GM18507 (cell line): ENCODE data around the gene GBF1.
A peak's percentile ranks its signal among the peaks of the same experiment; 100 is the strongest.

Source experiments
- DNase-seq: peaks from one replicate; pipeline ENCODE4 v3.0.0; 2011; ENCODE audit warnings: low read depth; ENCODE audit not compliant: insufficient read length; ENCODE audit errors: extremely low spot score
- FAIRE-seq: peaks from 2 replicates; lab custom pipeline; 2011; peaks lifted over from hg19 to GRCh38; lab: Jason Lieb, UNC

Gene GBF1

GRCh38 chr10:102401342-102401654 is 156.0 kb downstream of the GBF1 start:
- DNase-seq (no peak), FAIRE-seq (no peak)

GRCh38 chr10:102401735-102402511 is 156.6 kb downstream of the GBF1 start:
- FAIRE-seq (no peak), DNase-seq (no peak)

- DNase-seq = no peak
These were observed 157.2 kb downstream of the GBF1 start for GRCh38 chr10:102402512-102402896.

GRCh38 chr10:102403115-102403514 is 157.8 kb downstream of the GBF1 start:
- FAIRE-seq (no peak), DNase-seq (no peak)

More at GRCh38 chr10:102402512-102402896, 157.2 kb downstream of the GBF1 start:
- no peak for FAIRE-seq

- DNase-seq = no peak
- no peak for FAIRE-seq
These were observed 159.2 kb downstream of the GBF1 start for GRCh38 chr10:102404361-102405107.

- DNase-seq (no peak), FAIRE-seq (no peak)
These were observed 159.8 kb downstream of the GBF1 start for GRCh38 chr10:102405108-102405571.

GRCh38 chr10:102405632-102406031 is 160.3 kb downstream of the GBF1 start:
- DNase-seq (no peak), FAIRE-seq (no peak)

- no peak for FAIRE-seq
- no peak for DNase-seq
These were observed 161.5 kb downstream of the GBF1 start for GRCh38 chr10:102406815-102407214.

GRCh38 chr10:102407425-102408130 is 162.2 kb downstream of the GBF1 start:
- FAIRE-seq (no peak), DNase-seq (no peak)

- no peak for DNase-seq
- no peak for FAIRE-seq
These were observed 162.9 kb downstream of the GBF1 start for GRCh38 chr10:102408131-102408727.

GRCh38 chr10:102408728-102409603 is 163.6 kb downstream of the GBF1 start:
- DNase-seq = no peak
- FAIRE-seq = no peak

GRCh38 chr10:102409604-102410428 is 164.5 kb downstream of the GBF1 start:
- DNase-seq = no peak
- FAIRE-seq = no peak

GRCh38 chr10:102410429-102411073 is 165.2 kb downstream of the GBF1 start:
- FAIRE-seq (no peak), DNase-seq (no peak)

- no peak for FAIRE-seq
- DNase-seq = no peak
These were observed 166.3 kb downstream of the GBF1 start for GRCh38 chr10:102411341-102412255.

GRCh38 chr10:102412293-102412692 is 167.0 kb downstream of the GBF1 start:
- FAIRE-seq (no peak), DNase-seq (no peak)

- peak; percentile 64 for FAIRE-seq
These were observed 167.8 kb downstream of the GBF1 start for GRCh38 chr10:102413053-102413705.

More at GRCh38 chr10:102413053-102413705, 167.8 kb downstream of the GBF1 start:
- peak; percentile 53 for DNase-seq
